GM15510 (cell line): Measurements from ENCODE around the gene RTL10.

Source experiments
- POLR2A ChIP-seq: IDR thresholded peaks from 3 replicates; pipeline ENCODE4 v1.6.1; 2011; ENCODE audit warnings: borderline replicate concordance; ENCODE audit not compliant: insufficient read length; ENCODE audit errors: extremely low read depth

Gene RTL10

DNA sequence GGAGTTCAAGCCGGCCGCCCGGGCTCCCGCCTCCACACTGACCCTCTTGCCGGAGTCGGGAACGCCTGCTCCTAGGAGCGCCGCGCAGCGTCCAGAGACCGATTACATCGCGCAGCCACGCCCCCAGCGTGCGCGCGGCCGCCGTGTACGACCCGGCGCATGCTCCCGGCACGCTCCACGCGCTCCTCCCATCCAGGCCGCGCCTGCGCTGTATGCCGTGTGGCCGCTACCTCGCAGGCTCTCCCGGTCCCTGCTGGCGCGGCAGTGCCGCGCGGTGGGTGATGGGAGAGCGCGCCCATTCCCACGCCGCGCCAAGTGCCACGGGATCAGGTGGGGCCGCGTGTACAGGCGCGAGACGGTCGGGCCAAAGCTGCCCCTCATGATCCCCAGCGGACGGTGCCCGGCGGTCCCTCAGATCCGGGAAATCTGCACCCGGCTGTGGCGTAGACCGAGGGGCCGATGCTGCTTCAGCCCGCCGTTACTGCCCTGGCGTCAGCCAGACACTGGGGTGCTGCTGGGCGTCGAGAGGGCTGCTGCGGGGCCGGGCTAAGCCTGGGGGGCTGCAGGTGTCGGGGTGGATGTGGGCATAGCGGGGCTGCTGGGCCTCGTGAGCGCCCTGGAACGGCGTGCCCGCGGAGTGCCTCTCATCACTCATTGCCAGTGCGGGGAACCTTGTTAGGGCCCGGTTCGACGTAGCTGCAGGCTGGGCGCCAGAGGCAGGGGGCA, at the start of gene RTL10, which contains the start of gene GNB1L:
RTL10 (minus strand) TSS at position 97 of the 726 bp plus-strand sequence. CDS start 2,613 bp downstream, outside the sequence.
GNB1L (minus strand) TSS at position 97 of the 726 bp plus-strand sequence. CDS start 33,519 bp downstream, outside the sequence.
- TF ChIP-seq POLR2A: peak; percentile 97

GRCh38 chr22:19904174-19904856, 49.6 kb upstream of the RTL10 start:
- TF ChIP-seq POLR2A: no peak

DNA sequence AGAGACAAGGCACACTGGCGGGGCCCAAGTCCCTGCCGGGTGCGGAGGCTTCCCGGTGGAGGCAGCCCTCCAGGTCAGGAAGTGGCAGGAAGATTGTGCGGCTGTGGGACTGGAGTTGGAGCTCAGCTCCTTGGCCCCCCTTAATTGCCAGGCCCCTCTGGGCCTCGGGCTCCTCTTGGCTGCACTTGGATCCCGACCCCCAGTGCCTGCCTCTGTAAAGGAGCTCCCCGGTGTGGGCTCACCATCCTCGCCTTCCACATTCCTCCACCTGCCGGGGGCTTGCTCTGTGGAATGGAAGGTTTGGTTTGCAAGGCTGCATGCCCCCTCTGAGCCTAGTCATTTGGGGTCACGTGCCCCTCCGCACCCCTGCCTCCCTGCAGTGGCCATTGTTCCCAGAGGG, 48.8 kb upstream of the RTL10 start:
- no peak for TF ChIP-seq POLR2A

DNA sequence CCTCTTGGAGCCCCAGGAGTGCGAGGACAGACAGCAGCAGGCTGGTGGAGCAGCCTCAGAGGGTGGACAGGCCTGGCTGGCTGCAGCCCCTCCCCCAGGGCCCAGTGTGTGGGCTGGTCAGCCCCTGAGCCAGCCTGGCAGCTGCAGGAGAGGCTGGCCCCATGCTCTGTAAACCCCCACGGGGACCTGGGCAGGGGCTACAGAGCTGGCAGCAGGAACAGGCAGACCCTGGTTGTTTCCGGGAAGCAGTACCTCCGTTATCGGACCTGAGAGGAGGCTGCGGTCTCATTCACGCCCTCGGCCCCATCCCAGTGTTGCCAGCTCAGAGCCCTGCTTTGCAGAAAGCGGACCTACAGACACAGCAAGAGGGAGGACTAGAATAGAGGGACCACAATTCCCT, 48.4 kb upstream of the RTL10 start:
- TF ChIP-seq POLR2A: no peak

GRCh38 chr22:19902245-19902715, 47.6 kb upstream of the RTL10 start:
- no peak for TF ChIP-seq POLR2A

DNA sequence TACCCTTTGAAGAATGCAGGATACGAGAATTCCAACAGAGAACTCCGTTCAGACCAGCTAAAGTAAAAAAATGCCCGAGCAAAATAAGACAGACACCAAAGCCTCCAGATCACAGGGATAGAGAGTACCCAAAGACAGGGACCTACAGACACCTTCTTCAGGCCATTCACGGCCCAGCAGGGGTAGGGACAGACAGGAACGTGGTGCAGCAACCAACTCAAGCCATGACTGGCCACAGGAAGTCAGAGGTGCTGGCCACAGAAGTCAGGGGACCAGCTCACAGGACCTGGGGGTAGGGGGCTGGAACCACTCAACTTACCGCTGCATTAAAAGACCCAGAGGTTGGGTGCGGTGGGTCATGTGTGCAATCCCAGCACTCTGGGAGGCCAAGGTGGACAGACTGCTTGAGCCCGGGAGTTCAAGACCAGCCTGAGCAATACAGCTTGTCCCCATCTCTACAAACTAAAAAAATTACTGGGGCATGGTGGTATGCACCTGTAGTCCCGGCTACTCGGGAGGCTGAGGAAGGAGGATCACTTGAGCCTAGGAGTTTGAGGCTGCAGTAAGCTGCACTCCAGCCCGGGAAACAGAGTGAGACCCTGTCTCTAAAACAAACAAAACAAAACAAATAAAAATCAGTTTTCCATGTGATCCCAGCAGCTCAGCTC, 47.0 kb upstream of the RTL10 start:
- no peak for TF ChIP-seq POLR2A

DNA sequence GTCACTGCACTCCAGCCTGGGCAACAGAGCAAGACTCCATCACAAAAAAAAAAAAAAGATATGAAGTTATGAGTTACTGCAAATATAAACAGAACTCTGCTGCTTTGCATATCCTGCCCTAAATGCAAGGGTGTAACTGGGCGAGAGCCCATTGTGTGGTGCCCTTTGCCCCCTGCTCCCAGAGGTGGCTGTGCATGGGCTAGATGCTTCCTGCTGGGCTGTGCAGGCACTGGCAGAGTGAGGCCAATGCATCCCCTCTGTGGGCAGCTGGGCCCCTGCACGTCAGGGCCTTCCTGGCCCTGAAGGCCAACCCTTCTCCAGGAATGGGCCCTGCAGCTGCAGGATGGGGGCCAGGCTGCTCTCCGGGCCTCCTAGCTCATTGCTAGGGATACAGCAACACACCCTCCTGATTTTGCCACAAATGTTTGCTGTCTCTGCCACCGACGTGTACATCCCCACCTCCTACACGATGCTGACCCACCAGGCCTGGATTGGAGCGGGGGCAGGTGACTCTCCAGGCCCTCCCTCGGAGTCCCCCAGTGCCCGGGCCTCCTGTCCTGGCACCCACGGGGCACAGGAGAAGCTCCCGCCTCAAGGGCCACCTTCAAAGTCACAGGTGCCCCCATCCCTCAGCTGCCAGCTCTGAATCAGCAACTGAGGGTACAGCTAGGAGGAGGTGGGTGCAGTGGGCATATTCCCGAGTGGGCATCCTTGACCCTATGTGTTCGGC, 46.2 kb upstream of the RTL10 start:
- TF ChIP-seq POLR2A: no peak

- no peak for TF ChIP-seq POLR2A
Observed at GRCh38 chr22:19898831-19899567, 44.3 kb upstream of the RTL10 start.

DNA sequence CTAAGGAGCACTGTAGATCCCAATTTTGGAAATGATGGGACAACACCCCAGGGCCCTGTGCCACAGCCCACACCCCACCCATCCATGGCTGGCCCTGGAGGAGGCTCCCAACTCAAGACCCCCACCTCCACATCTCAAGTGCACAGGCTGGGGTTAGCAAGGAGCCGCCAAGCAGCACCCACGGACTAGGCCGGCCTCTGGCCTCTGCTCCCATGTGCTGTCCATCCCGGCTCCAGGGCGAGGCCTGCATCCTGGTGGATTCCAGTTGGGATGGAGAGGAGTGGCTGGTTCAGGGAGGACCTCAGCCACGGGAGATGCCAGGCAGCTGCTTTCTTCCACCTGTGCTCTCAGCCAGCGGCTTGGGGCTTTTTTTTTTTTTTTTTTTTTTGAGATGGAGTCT, 43.5 kb upstream of the RTL10 start:
- no peak for TF ChIP-seq POLR2A

- TF ChIP-seq POLR2A: no peak
Observed at GRCh38 chr22:19897726-19898125, 43.1 kb upstream of the RTL10 start.

DNA sequence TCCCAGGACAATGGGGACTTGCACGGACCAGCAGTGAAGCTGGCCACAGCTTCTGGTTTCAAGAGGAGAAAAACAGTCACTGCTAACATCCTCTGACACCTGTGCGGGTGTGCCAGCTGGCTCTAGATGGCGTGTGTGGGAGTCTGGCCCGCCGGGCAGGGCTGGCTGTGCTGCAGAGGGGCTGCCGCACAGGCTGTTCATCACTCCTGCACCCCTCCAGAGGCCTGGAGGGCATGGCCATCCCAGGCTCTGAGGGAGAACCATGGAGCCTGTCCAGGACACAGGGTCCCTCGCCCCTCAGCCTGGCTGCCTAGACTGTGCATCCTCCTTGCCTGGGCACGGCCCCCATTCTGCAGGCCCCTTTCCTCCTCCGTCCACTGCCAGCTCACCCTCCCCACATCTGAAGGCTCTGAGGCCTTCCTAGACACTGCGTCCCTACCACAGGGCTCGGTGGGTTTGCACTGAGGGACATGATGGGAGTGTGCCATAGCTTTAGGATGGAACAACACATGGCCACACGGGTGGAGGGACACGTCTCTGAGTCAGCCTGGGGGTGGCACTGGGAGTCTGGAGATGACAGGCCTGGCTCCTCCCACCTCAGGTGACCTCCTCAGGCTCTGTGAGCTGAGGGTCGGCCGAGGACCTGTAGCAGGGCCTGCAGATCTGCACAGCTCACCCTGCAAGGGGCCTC, 42.1 kb upstream of the RTL10 start:
- TF ChIP-seq POLR2A: no peak

DNA sequence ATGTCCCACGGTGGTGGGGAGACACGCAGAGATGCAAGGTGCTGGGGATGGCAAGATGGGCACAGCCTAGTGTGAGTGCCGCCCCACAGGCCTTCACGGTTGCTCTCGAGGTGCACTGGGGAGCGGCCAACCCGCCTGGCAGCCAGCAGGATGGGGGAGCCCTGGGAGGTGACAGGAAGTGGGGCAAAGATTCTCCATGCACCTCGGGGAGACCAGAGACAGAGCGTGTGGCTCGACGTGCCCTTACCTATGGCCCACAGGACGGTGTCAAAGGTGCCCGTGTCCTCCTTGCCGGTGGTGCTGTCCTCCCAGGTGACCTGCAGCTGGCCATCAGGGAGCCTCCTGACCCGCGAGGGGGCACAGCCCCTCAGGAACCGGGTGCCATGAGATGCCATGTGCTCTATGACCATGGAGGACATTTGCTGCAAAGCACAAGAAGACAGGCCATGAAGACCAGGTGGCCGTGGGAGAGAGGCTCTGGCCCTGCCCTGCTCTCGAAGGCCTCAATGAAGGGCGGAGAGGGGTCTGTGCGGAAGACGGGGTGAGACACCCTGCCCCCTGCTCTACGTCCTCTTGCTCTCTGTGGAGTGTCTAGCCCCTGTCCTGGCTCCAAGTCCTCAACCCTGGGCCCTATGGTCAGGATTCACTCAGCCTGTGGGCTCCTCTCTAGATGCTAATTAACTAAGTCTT, 40.6 kb upstream of the RTL10 start:
- TF ChIP-seq POLR2A: no peak

GRCh38 chr22:19893363-19893762, 38.7 kb upstream of the RTL10 start:
- no peak for TF ChIP-seq POLR2A
